ENCODE measurements around the gene OSBPL6.
A peak's percentile ranks its signal among the peaks of the same experiment; 100 is the strongest.
"Not testable (repeated sequence)": the region's sequence is repeated elsewhere in the genome, so short reads cannot be mapped to it uniquely, and the experiment has no call there.

Gene OSBPL6

DNA sequence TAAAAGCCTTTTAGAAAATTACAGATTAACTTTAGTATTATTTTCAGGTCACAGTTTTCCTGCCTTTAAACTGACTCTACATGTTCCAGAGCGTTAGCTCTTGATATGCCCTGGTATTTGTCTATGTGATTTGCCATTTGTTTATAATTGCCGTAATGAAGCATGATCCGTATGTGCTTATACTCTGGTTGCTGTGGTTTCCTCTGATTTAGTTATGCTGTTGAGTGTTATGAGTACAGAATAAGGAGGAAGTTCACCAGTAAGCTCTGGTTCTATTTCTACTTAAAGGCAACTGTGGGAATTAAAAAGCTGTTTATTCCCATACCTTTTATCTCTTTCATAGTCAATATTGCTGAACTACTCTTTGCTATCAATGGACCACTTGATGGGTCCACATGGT is 123.5 kb downstream of the OSBPL6 start:
- DNase-seq: no peak
- H3K27me3 Mint-ChIP-seq (ENCODE audit: low read depth, poor library complexity): no peaks in the 10 kb centered on the region
- no peak overlapping the region for H3K27ac Mint-ChIP-seq
- H3K9me3 Mint-ChIP-seq: no peaks in the 10 kb centered on the region
- H3K4me1 Mint-ChIP-seq: peaks cover 28% of the 10 kb centered on the region
- no peaks in the 10 kb centered on the region for H3K36me3 Mint-ChIP-seq (ENCODE audit: low read depth)
- no peak overlapping the region for H3K4me3 Mint-ChIP-seq
- TF ChIP-seq CTCF (IDR thresholded peaks at IDR 0.05): no peak

GRCh38 chr2:178320011-178320585 is 125.8 kb downstream of the OSBPL6 start:
- TF ChIP-seq CTCF (IDR thresholded peaks at IDR 0.05): no peak
- DNase-seq: no peak
- Mint-ChIP-seq H3K4me1 (peaks cover 35% of the 10 kb centered on the region), H3K27ac (no peak overlapping the region), H3K9me3 (no peaks in the 10 kb centered on the region), H3K27me3 (ENCODE audit: low read depth, poor library complexity) (no peaks in the 10 kb centered on the region), H3K4me3 (no peak overlapping the region), H3K36me3 (ENCODE audit: low read depth) (no peaks in the 10 kb centered on the region)

- no peaks in the 10 kb centered on the region for H3K27me3 Mint-ChIP-seq (ENCODE audit: low read depth, poor library complexity)
- no peak for TF ChIP-seq CTCF (IDR thresholded peaks at IDR 0.05)
- H3K36me3 Mint-ChIP-seq (ENCODE audit: low read depth): no peaks in the 10 kb centered on the region
- H3K4me3 Mint-ChIP-seq: peak overlapping the region; percentile 7
- DNase-seq: no peak
- no peaks in the 10 kb centered on the region for H3K9me3 Mint-ChIP-seq
- peak overlapping the region; percentile 84 for H3K27ac Mint-ChIP-seq
- H3K4me1 Mint-ChIP-seq: peaks cover 25% of the 10 kb centered on the region
Measured at GRCh38 chr2:178322068-178322467, 127.8 kb downstream of the OSBPL6 start.

- H3K4me1 Mint-ChIP-seq: peaks cover 32% of the 10 kb centered on the region
- not testable (repeated sequence) for H3K36me3 Mint-ChIP-seq (ENCODE audit: low read depth); H3K27ac Mint-ChIP-seq; H3K27me3 Mint-ChIP-seq (ENCODE audit: low read depth, poor library complexity); H3K9me3 Mint-ChIP-seq; H3K4me3 Mint-ChIP-seq; DNase-seq
Measured at GRCh38 chr2:178323331-178323730, 129.0 kb downstream of the OSBPL6 start.

DNA sequence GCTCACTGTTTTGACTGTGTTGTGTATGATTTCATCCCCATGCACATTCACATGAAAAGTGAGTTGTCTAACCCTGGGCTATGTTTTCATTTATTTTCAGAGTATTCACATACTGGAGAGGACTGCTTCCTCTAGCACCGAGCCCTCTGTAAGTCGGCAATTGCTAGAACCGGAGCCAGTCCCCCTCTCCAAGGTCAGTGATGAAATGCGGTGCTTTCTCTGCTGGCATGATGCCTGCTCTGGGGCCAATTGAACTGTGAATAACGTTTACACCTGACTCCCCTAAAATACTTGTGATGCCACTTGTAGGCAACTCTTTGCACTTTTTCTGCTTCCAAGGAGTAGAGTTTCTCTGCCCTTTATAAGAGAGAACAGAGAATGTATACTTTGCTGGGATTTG is 129.8 kb downstream of the OSBPL6 start:
- Mint-ChIP-seq H3K4me3 (no peak overlapping the region), H3K27ac (no peak overlapping the region), H3K9me3 (no peaks in the 10 kb centered on the region), H3K4me1 (peaks cover 32% of the 10 kb centered on the region), H3K27me3 (ENCODE audit: low read depth, poor library complexity) (no peaks in the 10 kb centered on the region), H3K36me3 (ENCODE audit: low read depth) (no peaks in the 10 kb centered on the region)
- no peak for DNase-seq
- TF ChIP-seq CTCF (IDR thresholded peaks at IDR 0.05): no peak

- peaks cover 36% of the 10 kb centered on the region for H3K4me1 Mint-ChIP-seq
- H3K9me3 Mint-ChIP-seq: no peaks in the 10 kb centered on the region
- H3K27me3 Mint-ChIP-seq (ENCODE audit: low read depth, poor library complexity): no peaks in the 10 kb centered on the region
- no peak overlapping the region for H3K27ac Mint-ChIP-seq
- TF ChIP-seq CTCF (IDR thresholded peaks at IDR 0.05): no peak
- H3K4me3 Mint-ChIP-seq: no peak overlapping the region
- no peaks in the 10 kb centered on the region for H3K36me3 Mint-ChIP-seq (ENCODE audit: low read depth)
- DNase-seq: no peak
Measured at GRCh38 chr2:178325268-178325667, 131.0 kb downstream of the OSBPL6 start.
